Neural cell (in vitro differentiated cells): Measurements from ENCODE around the gene ABHD17B. TPM values are rescaled to one million over a fixed set of nuclear protein-coding genes. Genes with fewer than 3 reads are reported as not detected.

ENCODE experiments used
- H2AFZ ChIP-seq: fragments of 200-600, 300-800 bp; sonication (generic), shearing (Covaris generic); 2 replicates; pipeline ENCODE4 v1.6.0; 2014; ENCODE audit warnings: low read depth, mild to moderate bottlenecking, antibody characterized with exemption, low read length, moderate library complexity
- H3F3A ChIP-seq: fragments of 200-600 bp; shearing (Covaris generic); 2 replicates; pipeline ENCODE4 v1.6.1; 2016; ENCODE audit warnings: mild to moderate bottlenecking, moderate library complexity, mixed read lengths, antibody characterized with exemption, low read length; ENCODE audit not compliant: insufficient read depth, poor library complexity, severe bottlenecking
- H3K27ac ChIP-seq: fragments of 200-600, 300-800 bp; sonication (generic), shearing (Covaris generic); 2 replicates; pipeline ENCODE4 v1.5.1; 2014; ENCODE audit warnings: mild to moderate bottlenecking, low read length, moderate library complexity
- H3K27me3 ChIP-seq: fragments of 300-800, 200-600 bp; sonication (generic), shearing (Covaris generic); 2 replicates; pipeline ENCODE4 v1.6.0; 2014; ENCODE audit warnings: mild to moderate bottlenecking, low read depth, low read length, moderate library complexity; ENCODE audit not compliant: insufficient read depth
- H3K36me3 ChIP-seq: fragments of 300-800, 200-600 bp; sonication (generic), shearing (Covaris generic); 2 replicates; pipeline ENCODE4 v1.5.1; 2014; ENCODE audit warnings: mild to moderate bottlenecking, antibody characterized with exemption, low read length, moderate library complexity; ENCODE audit not compliant: insufficient read depth
- H3K4me2 ChIP-seq: fragments of 300-800, 200-600 bp; sonication (generic), shearing (Covaris generic); 2 replicates; pipeline ENCODE4 v1.6.0; 2014; ENCODE audit warnings: mild to moderate bottlenecking, low read length
- H3K4me3 ChIP-seq: fragments of 300-800, 200-600 bp; sonication (generic), shearing (Covaris generic); 2 replicates; pipeline ENCODE4 v1.5.1; 2014; ENCODE audit warnings: mild to moderate bottlenecking, low read length, moderate library complexity
- H3K79me2 ChIP-seq: fragments of 200-600 bp; shearing (Covaris generic); replicated peaks from 2 replicates; pipeline ENCODE4 v1.6.0; 2014; ENCODE audit warnings: mild to moderate bottlenecking, low read length, moderate library complexity; ENCODE audit not compliant: insufficient read depth
- H3K9ac ChIP-seq: fragments of 300-800, 200-600 bp; sonication (generic), shearing (Covaris generic); 2 replicates; pipeline ENCODE4 v1.6.1; 2016; ENCODE audit warnings: mild to moderate bottlenecking, low read length, mixed read lengths
- H3K9me2 ChIP-seq: fragments of 200-600 bp; shearing (Covaris generic); 2 replicates; pipeline ENCODE4 v1.6.1; 2016; ENCODE audit warnings: mild to moderate bottlenecking, low read length, mixed read lengths; ENCODE audit not compliant: insufficient read depth
- H3K9me3 ChIP-seq: fragments of 200-600, 300-800 bp; sonication (generic), shearing (Covaris generic); 2 replicates; pipeline ENCODE4 v1.6.1; 2016; ENCODE audit warnings: mild to moderate bottlenecking, mixed run types, low read length, moderate library complexity, mixed read lengths
- H4K20me1 ChIP-seq: fragments of 200-600 bp; shearing (Covaris generic); 2 replicates; pipeline ENCODE4 v1.6.1; 2016; ENCODE audit warnings: mild to moderate bottlenecking, mixed run types; ENCODE audit not compliant: insufficient read depth
- EP300 ChIP-seq: fragments of 450-650 bp; conservative IDR thresholded peaks from 2 replicates; pipeline ENCODE4 v1.6.1; 2014; ENCODE audit warnings: antibody characterized with exemption, mild to moderate bottlenecking, moderate library complexity; ENCODE audit not compliant: poor library complexity, severe bottlenecking
- EZH2 ChIP-seq: fragments of 200-600, 300-800 bp; shearing (Covaris generic), sonication (generic); IDR thresholded peaks from 2 replicates; pipeline ENCODE4 v1.6.1; 2014; ENCODE audit warnings: antibody characterized with exemption, low read length, borderline replicate concordance, mild to moderate bottlenecking; ENCODE audit not compliant: insufficient read depth, poor library complexity, severe bottlenecking
- MXI1 ChIP-seq: fragments of 450-650 bp; conservative IDR thresholded peaks from 2 replicates; pipeline ENCODE4 v1.6.1; 2014; ENCODE audit warnings: antibody characterized with exemption, mild to moderate bottlenecking; ENCODE audit not compliant: poor library complexity, severe bottlenecking
- POLR2AphosphoS5 ChIP-seq: IDR thresholded peaks from 2 replicates; pipeline ENCODE4 v1.6.1; 2012
- RAD21 ChIP-seq: fragments of 450-650 bp; conservative IDR thresholded peaks from 2 replicates; pipeline ENCODE4 v1.6.1; 2014; ENCODE audit warnings: antibody characterized with exemption, mild to moderate bottlenecking, moderate library complexity
- SMC3 ChIP-seq: fragments of 450-650 bp; conservative IDR thresholded peaks from 2 replicates; pipeline ENCODE4 v1.6.1; 2014; ENCODE audit warnings: antibody characterized with exemption, mild to moderate bottlenecking, moderate library complexity; ENCODE audit not compliant: poor library complexity
- TAF1 ChIP-seq: IDR thresholded peaks from 2 replicates; pipeline ENCODE4 v1.6.1; 2012; ENCODE audit warnings: low read depth
- polyA plus RNA-seq: library from polyadenylated mRNA; depleted of rRNA; stranded (reverse); fragments of >200 nt; gene quantifications from 2 replicates; pipeline ENCODE4 v1.2.3, GENCODE V29; 2014
- small RNA-seq, 3 experiments: library from RNA; depleted of rRNA; stranded (forward); fragments of <200 nt; gene quantifications; one replicate each; pipeline ENCODE3, GENCODE V24; 2012
- TF ChIP-seq, protein P1 (sequence below): fragments of 450-650 bp; IDR thresholded peaks from 2 replicates; pipeline ENCODE4 v1.5.1; 2014; ENCODE audit warnings: antibody characterized with exemption, mild to moderate bottlenecking, moderate library complexity; ENCODE audit not compliant: poor library complexity, severe bottlenecking
- TF ChIP-seq, protein P2 (sequence below): IDR thresholded peaks from 2 replicates; pipeline ENCODE4 v1.6.1; 2012; ENCODE audit warnings: borderline replicate concordance

ABHD17B gene
- polyA plus RNA-seq, 1 donor from 2014 or later: 53.0 TPM

DNA sequence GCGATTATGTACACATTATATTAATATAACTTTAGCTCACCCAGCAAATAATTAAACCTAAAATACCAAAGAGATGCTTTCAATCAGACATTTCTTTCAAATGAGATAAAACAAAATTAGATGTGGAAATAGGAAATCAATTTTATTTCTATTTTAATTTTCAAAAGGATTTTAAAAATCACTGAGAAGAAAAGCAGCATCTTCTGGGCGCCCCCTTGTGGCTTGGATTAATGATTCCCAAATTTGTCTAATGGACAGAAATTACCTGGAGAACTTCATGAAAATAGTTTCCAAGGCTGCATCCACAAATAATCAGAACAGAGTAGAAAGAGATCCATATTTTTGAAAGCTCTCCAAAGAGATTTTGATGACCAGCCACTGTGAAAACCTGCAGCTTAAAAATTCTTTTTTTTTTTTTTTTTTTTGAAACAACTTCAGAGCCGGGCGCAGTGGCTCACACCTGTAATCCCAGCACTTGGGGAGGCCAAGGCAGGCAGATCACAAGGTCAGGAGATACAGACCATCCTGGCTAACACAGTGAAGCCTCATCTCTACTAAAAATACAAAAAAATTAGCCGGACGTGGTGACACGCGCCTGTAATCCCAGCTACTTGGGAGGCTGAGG is 91.8 kb downstream of the ABHD17B start:
- H3K4me3 ChIP-seq: no peak overlapping the region

GRCh38 chr9:71816916-71817451 is 94.0 kb downstream of the ABHD17B start:
- Histone ChIP-seq H3K4me3 (no peak overlapping the region), H3K36me3 (no peaks in the 10 kb centered on the region), H3K4me2 (no peak overlapping the region), H3K79me2 (no peaks in the 10 kb centered on the region), H3F3A (no peaks in the 10 kb centered on the region), H3K9ac (no peak overlapping the region), H4K20me1 (no peaks in the 10 kb centered on the region), H2AFZ (no peak overlapping the region), H3K27ac (no peak overlapping the region), H3K27me3 (no peaks in the 10 kb centered on the region), H3K9me2 (no peaks in the 10 kb centered on the region), H3K9me3 (no peaks in the 10 kb centered on the region)
- TF ChIP-seq EP300 (no peak), MXI1 (no peak)

More for the DNA sequence above, 91.8 kb downstream of the ABHD17B start:
- Histone ChIP-seq H3K36me3 (no peaks in the 10 kb centered on the region), H3K79me2 (no peaks in the 10 kb centered on the region), H3K27ac (no peak overlapping the region), H3F3A (no peaks in the 10 kb centered on the region), H3K9me3 (no peaks in the 10 kb centered on the region), H4K20me1 (no peaks in the 10 kb centered on the region), H3K4me2 (no peak overlapping the region), H3K27me3 (no peaks in the 10 kb centered on the region), H3K9me2 (no peaks in the 10 kb centered on the region), H2AFZ (no peak overlapping the region), H3K9ac (no peak overlapping the region)
- no peak for TF ChIP-seq TAF1
- no peak for TF ChIP-seq EP300
- TF ChIP-seq, protein P1, sequence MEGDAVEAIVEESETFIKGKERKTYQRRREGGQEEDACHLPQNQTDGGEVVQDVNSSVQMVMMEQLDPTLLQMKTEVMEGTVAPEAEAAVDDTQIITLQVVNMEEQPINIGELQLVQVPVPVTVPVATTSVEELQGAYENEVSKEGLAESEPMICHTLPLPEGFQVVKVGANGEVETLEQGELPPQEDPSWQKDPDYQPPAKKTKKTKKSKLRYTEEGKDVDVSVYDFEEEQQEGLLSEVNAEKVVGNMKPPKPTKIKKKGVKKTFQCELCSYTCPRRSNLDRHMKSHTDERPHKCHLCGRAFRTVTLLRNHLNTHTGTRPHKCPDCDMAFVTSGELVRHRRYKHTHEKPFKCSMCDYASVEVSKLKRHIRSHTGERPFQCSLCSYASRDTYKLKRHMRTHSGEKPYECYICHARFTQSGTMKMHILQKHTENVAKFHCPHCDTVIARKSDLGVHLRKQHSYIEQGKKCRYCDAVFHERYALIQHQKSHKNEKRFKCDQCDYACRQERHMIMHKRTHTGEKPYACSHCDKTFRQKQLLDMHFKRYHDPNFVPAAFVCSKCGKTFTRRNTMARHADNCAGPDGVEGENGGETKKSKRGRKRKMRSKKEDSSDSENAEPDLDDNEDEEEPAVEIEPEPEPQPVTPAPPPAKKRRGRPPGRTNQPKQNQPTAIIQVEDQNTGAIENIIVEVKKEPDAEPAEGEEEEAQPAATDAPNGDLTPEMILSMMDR: peak; percentile 71
- peak; percentile 74 for TF ChIP-seq SMC3
- TF ChIP-seq, protein P2, sequence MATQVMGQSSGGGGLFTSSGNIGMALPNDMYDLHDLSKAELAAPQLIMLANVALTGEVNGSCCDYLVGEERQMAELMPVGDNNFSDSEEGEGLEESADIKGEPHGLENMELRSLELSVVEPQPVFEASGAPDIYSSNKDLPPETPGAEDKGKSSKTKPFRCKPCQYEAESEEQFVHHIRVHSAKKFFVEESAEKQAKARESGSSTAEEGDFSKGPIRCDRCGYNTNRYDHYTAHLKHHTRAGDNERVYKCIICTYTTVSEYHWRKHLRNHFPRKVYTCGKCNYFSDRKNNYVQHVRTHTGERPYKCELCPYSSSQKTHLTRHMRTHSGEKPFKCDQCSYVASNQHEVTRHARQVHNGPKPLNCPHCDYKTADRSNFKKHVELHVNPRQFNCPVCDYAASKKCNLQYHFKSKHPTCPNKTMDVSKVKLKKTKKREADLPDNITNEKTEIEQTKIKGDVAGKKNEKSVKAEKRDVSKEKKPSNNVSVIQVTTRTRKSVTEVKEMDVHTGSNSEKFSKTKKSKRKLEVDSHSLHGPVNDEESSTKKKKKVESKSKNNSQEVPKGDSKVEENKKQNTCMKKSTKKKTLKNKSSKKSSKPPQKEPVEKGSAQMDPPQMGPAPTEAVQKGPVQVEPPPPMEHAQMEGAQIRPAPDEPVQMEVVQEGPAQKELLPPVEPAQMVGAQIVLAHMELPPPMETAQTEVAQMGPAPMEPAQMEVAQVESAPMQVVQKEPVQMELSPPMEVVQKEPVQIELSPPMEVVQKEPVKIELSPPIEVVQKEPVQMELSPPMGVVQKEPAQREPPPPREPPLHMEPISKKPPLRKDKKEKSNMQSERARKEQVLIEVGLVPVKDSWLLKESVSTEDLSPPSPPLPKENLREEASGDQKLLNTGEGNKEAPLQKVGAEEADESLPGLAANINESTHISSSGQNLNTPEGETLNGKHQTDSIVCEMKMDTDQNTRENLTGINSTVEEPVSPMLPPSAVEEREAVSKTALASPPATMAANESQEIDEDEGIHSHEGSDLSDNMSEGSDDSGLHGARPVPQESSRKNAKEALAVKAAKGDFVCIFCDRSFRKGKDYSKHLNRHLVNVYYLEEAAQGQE: no peak
- no peak for TF ChIP-seq POLR2AphosphoS5
- peak; percentile 67 for TF ChIP-seq RAD21
- TF ChIP-seq MXI1: no peak
- TF ChIP-seq EZH2: no peak

Small RNAs within 50 kb of the gene (small RNA-seq; reads per million reads assigned to genes)
- gene RF00019: 0 to 1.2 (median 0) reads per million in 3 experiments

Other genes with a start within 250 kb of the ABHD17B start
- 11.3 and 12.9 TPM in 2 replicates for gene CEMIP2, start 142.7 kb downstream of the ABHD17B start, polyA plus RNA-seq
- gene C9orf85, start 446 bp upstream of the ABHD17B start, polyA plus RNA-seq: 15.8 and 20.3 TPM in 2 replicates
- gene C9orf57, start 149.4 kb upstream of the ABHD17B start, polyA plus RNA-seq: not detected in 2 replicates
- 0.26 and 0.52 TPM in 2 replicates for gene GDA, start 238.2 kb upstream of the ABHD17B start, polyA plus RNA-seq